Measurements from ENCODE around the gene PRKAR2A. TPM values are rescaled to one million over a fixed set of nuclear protein-coding genes. Genes with fewer than 3 reads are reported as not detected.

PRKAR2A gene
- total RNA-seq, 2 donors from 2014 or later: 30.8 to 40.4 TPM

GRCh38 chr3:48700731-48701405 lies 146.8 kb downstream of the PRKAR2A start:
- H3K4me1 Mint-ChIP-seq: peaks cover 23% of the 10 kb centered on the region
- H3K9me3 ChIP-seq (ENCODE audit: control insufficient read depth, low read length, poor library complexity, severe bottlenecking): no peaks in the 10 kb centered on the region
- H3K36me3 Mint-ChIP-seq (ENCODE audit: low read depth): peaks cover 2% of the 10 kb centered on the region
- no peaks in the 10 kb centered on the region for H3K27me3 Mint-ChIP-seq
- no peak overlapping the region for H3K4me3 Mint-ChIP-seq
- ATAC-seq: no peak
- DNase-seq: no peak
- H3K27ac Mint-ChIP-seq: no peak overlapping the region

- DNase-seq (no peak), ATAC-seq (no peak)
- Mint-ChIP-seq H3K36me3 (ENCODE audit: low read depth) (peaks cover 2% of the 10 kb centered on the region), H3K27ac (no peak overlapping the region), H3K4me1 (peaks cover 22% of the 10 kb centered on the region), H3K27me3 (no peaks in the 10 kb centered on the region), H3K4me3 (no peak overlapping the region)
- no peaks in the 10 kb centered on the region for H3K9me3 ChIP-seq (ENCODE audit: control insufficient read depth, low read length, poor library complexity, severe bottlenecking)
Measured at GRCh38 chr3:48698891-48699290, 148.8 kb downstream of the PRKAR2A start.

- peaks cover 24% of the 10 kb centered on the region for H3K4me1 Mint-ChIP-seq
- H3K36me3 Mint-ChIP-seq (ENCODE audit: low read depth): peaks cover 5% of the 10 kb centered on the region
- no peak overlapping the region for H3K4me3 Mint-ChIP-seq
- no peak overlapping the region for H3K27ac Mint-ChIP-seq
- no peaks in the 10 kb centered on the region for H3K9me3 ChIP-seq (ENCODE audit: control insufficient read depth, low read length, poor library complexity, severe bottlenecking)
- no peaks in the 10 kb centered on the region for H3K27me3 Mint-ChIP-seq
- DNase-seq (no peak), ATAC-seq (no peak)
Measured at GRCh38 chr3:48697952-48698351, 149.7 kb downstream of the PRKAR2A start.

GRCh38 chr3:48696601-48697000 lies 151.1 kb downstream of the PRKAR2A start:
- Mint-ChIP-seq H3K27ac (no peak overlapping the region), H3K36me3 (ENCODE audit: low read depth) (peaks cover 4% of the 10 kb centered on the region), H3K4me1 (peaks cover 17% of the 10 kb centered on the region), H3K27me3 (no peaks in the 10 kb centered on the region), H3K4me3 (no peak overlapping the region)
- DNase-seq: no peak
- no peak for ATAC-seq
- H3K9me3 ChIP-seq (ENCODE audit: control insufficient read depth, low read length, poor library complexity, severe bottlenecking): no peaks in the 10 kb centered on the region

Other genes starting within 250 kb of the PRKAR2A start
- gene UQCRC1, start 238.2 kb downstream of the PRKAR2A start, total RNA-seq: 10 to 100 TPM; 86.1 to 92.1 TPM
- under 1 TPM in 1 of 2 donors, not detected in 1; 0.55 TPM for gene TMEM89, start 226.1 kb downstream of the PRKAR2A start, total RNA-seq
- gene SLC26A6, start 212.4 kb downstream of the PRKAR2A start, total RNA-seq: 10 to 100 TPM; 16.4 to 22.1 TPM
- gene CELSR3, start 185.0 kb downstream of the PRKAR2A start, total RNA-seq: 1 to 10 TPM; 6.0 to 6.9 TPM
- 10 to 100 TPM; 14.6 to 17.2 TPM for gene NCKIPSD, start 162.0 kb downstream of the PRKAR2A start, total RNA-seq
- gene IP6K2, start 130.7 kb downstream of the PRKAR2A start, total RNA-seq: 100 to 1,000 TPM in 1 of 2 donors, 10 to 100 TPM in 1; 93.7 to 116 TPM
- gene SLC25A20, start 51.0 kb upstream of the PRKAR2A start, total RNA-seq: 10 to 100 TPM in 1 of 2 donors, 1 to 10 TPM in 1; 6.9 to 14.5 TPM
- 100 to 1,000 TPM; 166 to 201 TPM for gene ARIH2, start 71.0 kb upstream of the PRKAR2A start, total RNA-seq
- 10 to 100 TPM; 37.8 to 43.2 TPM for gene P4HTM, start 142.4 kb upstream of the PRKAR2A start, total RNA-seq
- gene WDR6, start 159.5 kb upstream of the PRKAR2A start, total RNA-seq: 100 to 1,000 TPM; 181 to 202 TPM
- 10 to 100 TPM; 21.2 to 27.4 TPM for gene DALRD3, start 170.7 kb upstream of the PRKAR2A start, total RNA-seq
- 10 to 100 TPM; 61.3 to 62.9 TPM for gene NDUFAF3, start 174.2 kb upstream of the PRKAR2A start, total RNA-seq
- 100 to 1,000 TPM in 1 of 2 donors, 10 to 100 TPM in 1; 96.8 to 108 TPM for gene IMPDH2, start 181.5 kb upstream of the PRKAR2A start, total RNA-seq
- gene QRICH1, start 246.2 kb upstream of the PRKAR2A start, total RNA-seq: 100 to 1,000 TPM; 196 to 206 TPM

Data from T-helper 17 cell (primary cell).